H1 (cell line): ENCODE measurements around the gene MCAT. TPM values are rescaled to one million over a fixed set of nuclear protein-coding genes. Genes with fewer than 3 reads are reported as not detected.

Experiments used
- polyA plus RNA-seq, 7 experiments: library from polyadenylated mRNA; depleted of rRNA in 3 of 7; stranded (reverse) in 5 of 7; unstranded in 2 of 7; fragments of >200 nt in 5 of 7; fragments of 200-250 nt in 2 of 7; gene quantifications; 1 replicate in 5 of 7; 2 replicates in 1 of 7; 4 replicates in 1 of 7; pipeline versions ENCODE4 v1.2.1 to v1.2.3, GENCODE V29; 2011 to 2013; ENCODE audit warnings: missing spikeins in 2 of 7, mixed read lengths in 2 of 7
- total RNA-seq: library from RNA; stranded (reverse); fragmentation: NEBNext Ultra II Directional; extraction: Animal tissue kit (Norgen Biotek cat#: 25700); gene quantifications from 2 replicates; pipeline ENCODE4 v1.2.1, GENCODE V29; 2021
- TF ChIP-seq, protein P1 (sequence below): fragments of 300-600 bp; sonication (generic); IDR thresholded peaks from 2 replicates; pipeline ENCODE4 v1.7.1; 2012; ENCODE audit warnings: low read length, moderate library complexity, mild to moderate bottlenecking, inconsistent platforms; ENCODE audit not compliant: insufficient replicate concordance

The MCAT gene
- total and polyA plus RNA-seq, 2 of the 8 experiments (the other 6 are each of a cell fraction or from before 2014, with no cell fraction given) = 15.8 to 17.4 TPM

DNA sequence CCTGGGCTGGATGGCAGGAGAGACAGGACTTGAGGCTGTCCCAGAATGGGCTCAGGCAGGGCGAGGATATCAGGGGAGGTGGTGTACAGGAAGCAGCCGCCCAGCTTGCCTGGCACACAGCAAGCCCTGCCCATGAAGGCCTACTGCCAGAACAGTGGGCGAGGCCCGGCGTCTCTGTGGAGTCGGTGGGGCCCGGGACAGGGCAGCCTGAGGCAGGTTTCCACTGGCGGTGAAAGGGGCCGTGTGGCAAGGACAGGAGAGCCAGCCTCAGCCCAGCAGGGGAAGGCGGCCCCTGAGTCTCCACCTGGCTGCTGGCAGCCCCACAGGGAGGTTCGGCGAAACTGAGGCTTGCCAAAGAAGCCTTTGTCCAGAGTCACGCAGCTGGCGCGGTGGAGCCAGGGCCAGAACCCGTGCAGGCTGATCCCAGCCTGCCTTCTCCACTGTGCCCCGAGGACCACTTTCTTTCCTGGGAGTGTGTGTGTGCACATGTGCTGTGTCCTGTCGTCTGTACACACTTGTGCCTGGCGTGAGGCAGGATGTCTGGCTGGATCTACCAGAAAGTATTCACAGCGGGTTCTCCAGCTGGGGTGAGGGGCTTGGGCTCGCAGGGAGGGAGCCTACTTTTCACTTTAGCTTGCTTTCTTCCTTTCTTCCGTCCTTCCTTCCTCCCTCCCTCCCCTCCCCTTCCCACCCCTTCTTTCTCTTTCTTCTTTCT, 9.3 kb upstream of the MCAT start (continued):
- TF ChIP-seq, protein P1, sequence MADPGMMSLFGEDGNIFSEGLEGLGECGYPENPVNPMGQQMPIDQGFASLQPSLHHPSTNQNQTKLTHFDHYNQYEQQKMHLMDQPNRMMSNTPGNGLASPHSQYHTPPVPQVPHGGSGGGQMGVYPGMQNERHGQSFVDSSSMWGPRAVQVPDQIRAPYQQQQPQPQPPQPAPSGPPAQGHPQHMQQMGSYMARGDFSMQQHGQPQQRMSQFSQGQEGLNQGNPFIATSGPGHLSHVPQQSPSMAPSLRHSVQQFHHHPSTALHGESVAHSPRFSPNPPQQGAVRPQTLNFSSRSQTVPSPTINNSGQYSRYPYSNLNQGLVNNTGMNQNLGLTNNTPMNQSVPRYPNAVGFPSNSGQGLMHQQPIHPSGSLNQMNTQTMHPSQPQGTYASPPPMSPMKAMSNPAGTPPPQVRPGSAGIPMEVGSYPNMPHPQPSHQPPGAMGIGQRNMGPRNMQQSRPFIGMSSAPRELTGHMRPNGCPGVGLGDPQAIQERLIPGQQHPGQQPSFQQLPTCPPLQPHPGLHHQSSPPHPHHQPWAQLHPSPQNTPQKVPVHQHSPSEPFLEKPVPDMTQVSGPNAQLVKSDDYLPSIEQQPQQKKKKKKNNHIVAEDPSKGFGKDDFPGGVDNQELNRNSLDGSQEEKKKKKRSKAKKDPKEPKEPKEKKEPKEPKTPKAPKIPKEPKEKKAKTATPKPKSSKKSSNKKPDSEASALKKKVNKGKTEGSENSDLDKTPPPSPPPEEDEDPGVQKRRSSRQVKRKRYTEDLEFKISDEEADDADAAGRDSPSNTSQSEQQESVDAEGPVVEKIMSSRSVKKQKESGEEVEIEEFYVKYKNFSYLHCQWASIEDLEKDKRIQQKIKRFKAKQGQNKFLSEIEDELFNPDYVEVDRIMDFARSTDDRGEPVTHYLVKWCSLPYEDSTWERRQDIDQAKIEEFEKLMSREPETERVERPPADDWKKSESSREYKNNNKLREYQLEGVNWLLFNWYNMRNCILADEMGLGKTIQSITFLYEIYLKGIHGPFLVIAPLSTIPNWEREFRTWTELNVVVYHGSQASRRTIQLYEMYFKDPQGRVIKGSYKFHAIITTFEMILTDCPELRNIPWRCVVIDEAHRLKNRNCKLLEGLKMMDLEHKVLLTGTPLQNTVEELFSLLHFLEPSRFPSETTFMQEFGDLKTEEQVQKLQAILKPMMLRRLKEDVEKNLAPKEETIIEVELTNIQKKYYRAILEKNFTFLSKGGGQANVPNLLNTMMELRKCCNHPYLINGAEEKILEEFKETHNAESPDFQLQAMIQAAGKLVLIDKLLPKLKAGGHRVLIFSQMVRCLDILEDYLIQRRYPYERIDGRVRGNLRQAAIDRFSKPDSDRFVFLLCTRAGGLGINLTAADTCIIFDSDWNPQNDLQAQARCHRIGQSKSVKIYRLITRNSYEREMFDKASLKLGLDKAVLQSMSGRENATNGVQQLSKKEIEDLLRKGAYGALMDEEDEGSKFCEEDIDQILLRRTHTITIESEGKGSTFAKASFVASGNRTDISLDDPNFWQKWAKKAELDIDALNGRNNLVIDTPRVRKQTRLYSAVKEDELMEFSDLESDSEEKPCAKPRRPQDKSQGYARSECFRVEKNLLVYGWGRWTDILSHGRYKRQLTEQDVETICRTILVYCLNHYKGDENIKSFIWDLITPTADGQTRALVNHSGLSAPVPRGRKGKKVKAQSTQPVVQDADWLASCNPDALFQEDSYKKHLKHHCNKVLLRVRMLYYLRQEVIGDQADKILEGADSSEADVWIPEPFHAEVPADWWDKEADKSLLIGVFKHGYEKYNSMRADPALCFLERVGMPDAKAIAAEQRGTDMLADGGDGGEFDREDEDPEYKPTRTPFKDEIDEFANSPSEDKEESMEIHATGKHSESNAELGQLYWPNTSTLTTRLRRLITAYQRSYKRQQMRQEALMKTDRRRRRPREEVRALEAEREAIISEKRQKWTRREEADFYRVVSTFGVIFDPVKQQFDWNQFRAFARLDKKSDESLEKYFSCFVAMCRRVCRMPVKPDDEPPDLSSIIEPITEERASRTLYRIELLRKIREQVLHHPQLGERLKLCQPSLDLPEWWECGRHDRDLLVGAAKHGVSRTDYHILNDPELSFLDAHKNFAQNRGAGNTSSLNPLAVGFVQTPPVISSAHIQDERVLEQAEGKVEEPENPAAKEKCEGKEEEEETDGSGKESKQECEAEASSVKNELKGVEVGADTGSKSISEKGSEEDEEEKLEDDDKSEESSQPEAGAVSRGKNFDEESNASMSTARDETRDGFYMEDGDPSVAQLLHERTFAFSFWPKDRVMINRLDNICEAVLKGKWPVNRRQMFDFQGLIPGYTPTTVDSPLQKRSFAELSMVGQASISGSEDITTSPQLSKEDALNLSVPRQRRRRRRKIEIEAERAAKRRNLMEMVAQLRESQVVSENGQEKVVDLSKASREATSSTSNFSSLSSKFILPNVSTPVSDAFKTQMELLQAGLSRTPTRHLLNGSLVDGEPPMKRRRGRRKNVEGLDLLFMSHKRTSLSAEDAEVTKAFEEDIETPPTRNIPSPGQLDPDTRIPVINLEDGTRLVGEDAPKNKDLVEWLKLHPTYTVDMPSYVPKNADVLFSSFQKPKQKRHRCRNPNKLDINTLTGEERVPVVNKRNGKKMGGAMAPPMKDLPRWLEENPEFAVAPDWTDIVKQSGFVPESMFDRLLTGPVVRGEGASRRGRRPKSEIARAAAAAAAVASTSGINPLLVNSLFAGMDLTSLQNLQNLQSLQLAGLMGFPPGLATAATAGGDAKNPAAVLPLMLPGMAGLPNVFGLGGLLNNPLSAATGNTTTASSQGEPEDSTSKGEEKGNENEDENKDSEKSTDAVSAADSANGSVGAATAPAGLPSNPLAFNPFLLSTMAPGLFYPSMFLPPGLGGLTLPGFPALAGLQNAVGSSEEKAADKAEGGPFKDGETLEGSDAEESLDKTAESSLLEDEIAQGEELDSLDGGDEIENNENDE = no peak
